ENCODE measurements around the gene BRD1. TPM values are rescaled to one million over a fixed set of nuclear protein-coding genes. Genes with fewer than 3 reads are reported as not detected.

BRD1 gene
- total and polyA plus RNA-seq, 9 of the 15 experiments (the other 6 are each of a cell fraction or from before 2014, with no cell fraction given) = 0.42 to 17.6 (median 5.5) TPM

DNA sequence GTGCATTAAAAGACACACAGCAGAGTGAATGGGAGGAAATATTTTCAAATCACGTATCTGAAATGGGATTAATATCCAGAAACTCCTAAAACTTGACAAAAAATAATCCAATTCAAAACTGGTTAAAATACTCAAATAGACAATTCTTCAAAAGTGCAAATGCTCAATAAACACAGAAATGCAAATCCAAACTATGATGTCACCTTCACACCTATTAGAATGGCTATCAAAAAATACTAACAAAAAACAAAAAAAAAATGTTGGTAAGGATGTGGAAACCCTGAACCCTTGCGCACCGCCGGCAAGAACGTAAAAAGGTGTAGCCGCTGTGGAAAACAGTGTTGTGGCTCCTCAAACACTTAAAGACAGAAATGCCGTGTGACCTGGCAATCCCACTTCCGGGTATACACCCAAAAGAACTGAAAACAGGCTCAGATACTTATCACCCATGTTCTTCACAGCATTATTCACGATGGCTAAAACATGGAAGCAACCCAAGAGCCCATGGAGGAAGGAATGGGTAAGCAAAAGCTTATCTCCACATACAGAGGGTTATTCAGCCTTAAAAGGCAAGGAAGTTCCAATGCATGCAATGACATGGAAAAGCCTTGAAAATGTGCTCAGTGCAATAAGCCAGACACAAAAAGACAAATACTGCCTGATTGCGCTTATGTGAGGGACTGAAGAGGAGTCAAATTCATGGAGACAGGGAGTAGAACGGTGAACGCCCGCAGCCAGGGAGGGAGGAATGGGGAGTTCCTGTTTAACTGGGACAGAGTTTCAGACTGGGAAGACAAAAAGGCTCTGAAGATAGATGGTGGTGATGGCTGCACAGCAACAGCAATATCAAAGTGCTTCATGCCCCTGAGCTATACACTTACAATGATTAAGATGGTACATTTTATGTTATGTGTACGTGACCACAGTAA is 19.6 kb downstream of the BRD1 start (continued):
- TF ChIP-seq, protein P1, sequence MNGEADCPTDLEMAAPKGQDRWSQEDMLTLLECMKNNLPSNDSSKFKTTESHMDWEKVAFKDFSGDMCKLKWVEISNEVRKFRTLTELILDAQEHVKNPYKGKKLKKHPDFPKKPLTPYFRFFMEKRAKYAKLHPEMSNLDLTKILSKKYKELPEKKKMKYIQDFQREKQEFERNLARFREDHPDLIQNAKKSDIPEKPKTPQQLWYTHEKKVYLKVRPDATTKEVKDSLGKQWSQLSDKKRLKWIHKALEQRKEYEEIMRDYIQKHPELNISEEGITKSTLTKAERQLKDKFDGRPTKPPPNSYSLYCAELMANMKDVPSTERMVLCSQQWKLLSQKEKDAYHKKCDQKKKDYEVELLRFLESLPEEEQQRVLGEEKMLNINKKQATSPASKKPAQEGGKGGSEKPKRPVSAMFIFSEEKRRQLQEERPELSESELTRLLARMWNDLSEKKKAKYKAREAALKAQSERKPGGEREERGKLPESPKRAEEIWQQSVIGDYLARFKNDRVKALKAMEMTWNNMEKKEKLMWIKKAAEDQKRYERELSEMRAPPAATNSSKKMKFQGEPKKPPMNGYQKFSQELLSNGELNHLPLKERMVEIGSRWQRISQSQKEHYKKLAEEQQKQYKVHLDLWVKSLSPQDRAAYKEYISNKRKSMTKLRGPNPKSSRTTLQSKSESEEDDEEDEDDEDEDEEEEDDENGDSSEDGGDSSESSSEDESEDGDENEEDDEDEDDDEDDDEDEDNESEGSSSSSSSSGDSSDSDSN (IDR thresholded peaks at IDR 0.05; ENCODE audit: borderline replicate concordance in 1 of 2, low read depth in 2 of 2, low read length in 2 of 2) = 0 out of 4 replicates have a peak, but pooled peaks of 1 of the 2 experiments have one; percentile 19
- TF ChIP-seq ADNP (tag; IDR thresholded peaks at IDR 0.05) (no peak), PTRF (tag; IDR thresholded peaks at IDR 0.05) (no peak), ZNF644 (tag; IDR thresholded peaks at IDR 0.05; ENCODE audit: low read depth) (0 out of 2 replicates have a peak, but pooled peaks have one; percentile 41), TEAD4 (IDR thresholded peaks at IDR 0.05; ENCODE audit: low read length) (peak; percentile 67), TEAD4 (CRISPR knock-in tag; IDR thresholded peaks at IDR 0.05; ENCODE audit: borderline replicate concordance) (0 out of 2 replicates have a peak, but pooled peaks have one; percentile 33), KAT8 (IDR thresholded peaks at IDR 0.05; ENCODE audit: low read depth) (no peak), FOS (IDR thresholded peaks at IDR 0.05; ENCODE audit: extremely low read depth, insufficient read length) (no peak), ZNF77 (CRISPR knock-in tag; IDR thresholded peaks at IDR 0.05) (no peak), ZFP36 (IDR thresholded peaks at IDR 0.05; ENCODE audit: low read depth, low read length, partially characterized antibody) (no peak), ZNF263 (CRISPR knock-in tag; IDR thresholded peaks at IDR 0.05; ENCODE audit: borderline replicate concordance) (no peak), ZSCAN29 (IDR thresholded peaks at IDR 0.05) (no peak), PPARD (CRISPR knock-in tag; IDR thresholded peaks at IDR 0.05) (no peak)
- TF ChIP-seq, protein P2, sequence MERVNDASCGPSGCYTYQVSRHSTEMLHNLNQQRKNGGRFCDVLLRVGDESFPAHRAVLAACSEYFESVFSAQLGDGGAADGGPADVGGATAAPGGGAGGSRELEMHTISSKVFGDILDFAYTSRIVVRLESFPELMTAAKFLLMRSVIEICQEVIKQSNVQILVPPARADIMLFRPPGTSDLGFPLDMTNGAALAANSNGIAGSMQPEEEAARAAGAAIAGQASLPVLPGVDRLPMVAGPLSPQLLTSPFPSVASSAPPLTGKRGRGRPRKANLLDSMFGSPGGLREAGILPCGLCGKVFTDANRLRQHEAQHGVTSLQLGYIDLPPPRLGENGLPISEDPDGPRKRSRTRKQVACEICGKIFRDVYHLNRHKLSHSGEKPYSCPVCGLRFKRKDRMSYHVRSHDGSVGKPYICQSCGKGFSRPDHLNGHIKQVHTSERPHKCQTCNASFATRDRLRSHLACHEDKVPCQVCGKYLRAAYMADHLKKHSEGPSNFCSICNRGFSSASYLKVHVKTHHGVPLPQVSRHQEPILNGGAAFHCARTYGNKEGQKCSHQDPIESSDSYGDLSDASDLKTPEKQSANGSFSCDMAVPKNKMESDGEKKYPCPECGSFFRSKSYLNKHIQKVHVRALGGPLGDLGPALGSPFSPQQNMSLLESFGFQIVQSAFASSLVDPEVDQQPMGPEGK (CRISPR knock-in tag; IDR thresholded peaks at IDR 0.05; ENCODE audit: borderline replicate concordance) = no peak
- TF ChIP-seq, protein P3, sequence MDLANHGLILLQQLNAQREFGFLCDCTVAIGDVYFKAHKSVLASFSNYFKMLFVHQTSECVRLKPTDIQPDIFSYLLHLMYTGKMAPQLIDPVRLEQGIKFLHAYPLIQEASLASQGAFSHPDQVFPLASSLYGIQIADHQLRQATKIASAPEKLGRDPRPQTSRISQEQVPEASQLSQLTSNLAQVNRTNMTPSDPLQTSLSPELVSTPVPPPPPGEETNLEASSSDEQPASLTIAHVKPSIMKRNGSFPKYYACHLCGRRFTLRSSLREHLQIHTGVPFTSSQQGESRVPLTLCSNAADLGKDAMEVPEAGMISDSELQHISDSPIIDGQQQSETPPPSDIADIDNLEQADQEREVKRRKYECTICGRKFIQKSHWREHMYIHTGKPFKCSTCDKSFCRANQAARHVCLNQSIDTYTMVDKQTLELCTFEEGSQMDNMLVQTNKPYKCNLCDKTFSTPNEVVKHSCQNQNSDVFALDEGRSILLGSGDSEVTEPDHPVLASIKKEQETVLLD (IDR thresholded peaks at IDR 0.05) = 0 out of 2 replicates have a peak, but pooled peaks have one; percentile 30
- TF ChIP-seq, protein P4, sequence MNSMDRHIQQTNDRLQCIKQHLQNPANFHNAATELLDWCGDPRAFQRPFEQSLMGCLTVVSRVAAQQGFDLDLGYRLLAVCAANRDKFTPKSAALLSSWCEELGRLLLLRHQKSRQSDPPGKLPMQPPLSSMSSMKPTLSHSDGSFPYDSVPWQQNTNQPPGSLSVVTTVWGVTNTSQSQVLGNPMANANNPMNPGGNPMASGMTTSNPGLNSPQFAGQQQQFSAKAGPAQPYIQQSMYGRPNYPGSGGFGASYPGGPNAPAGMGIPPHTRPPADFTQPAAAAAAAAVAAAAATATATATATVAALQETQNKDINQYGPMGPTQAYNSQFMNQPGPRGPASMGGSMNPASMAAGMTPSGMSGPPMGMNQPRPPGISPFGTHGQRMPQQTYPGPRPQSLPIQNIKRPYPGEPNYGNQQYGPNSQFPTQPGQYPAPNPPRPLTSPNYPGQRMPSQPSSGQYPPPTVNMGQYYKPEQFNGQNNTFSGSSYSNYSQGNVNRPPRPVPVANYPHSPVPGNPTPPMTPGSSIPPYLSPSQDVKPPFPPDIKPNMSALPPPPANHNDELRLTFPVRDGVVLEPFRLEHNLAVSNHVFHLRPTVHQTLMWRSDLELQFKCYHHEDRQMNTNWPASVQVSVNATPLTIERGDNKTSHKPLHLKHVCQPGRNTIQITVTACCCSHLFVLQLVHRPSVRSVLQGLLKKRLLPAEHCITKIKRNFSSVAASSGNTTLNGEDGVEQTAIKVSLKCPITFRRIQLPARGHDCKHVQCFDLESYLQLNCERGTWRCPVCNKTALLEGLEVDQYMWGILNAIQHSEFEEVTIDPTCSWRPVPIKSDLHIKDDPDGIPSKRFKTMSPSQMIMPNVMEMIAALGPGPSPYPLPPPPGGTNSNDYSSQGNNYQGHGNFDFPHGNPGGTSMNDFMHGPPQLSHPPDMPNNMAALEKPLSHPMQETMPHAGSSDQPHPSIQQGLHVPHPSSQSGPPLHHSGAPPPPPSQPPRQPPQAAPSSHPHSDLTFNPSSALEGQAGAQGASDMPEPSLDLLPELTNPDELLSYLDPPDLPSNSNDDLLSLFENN (IDR thresholded peaks at IDR 0.05; ENCODE audit: low read depth in 2 of 2, low read length in 2 of 2) = no peak

Measured in K562 (cell line).